Activated CD8-positive, alpha-beta memory T cell treated with anti-CD3 and anti-CD28 coated beads, Interleukin-2, amount 50 U/mL, for 48 hours (primary cell): ENCODE results near the gene MMP28.

Experiments
- DNase-seq: peaks from one replicate; pipeline ENCODE4 v3.0.0-alpha.2; 2020

Gene MMP28

DNA sequence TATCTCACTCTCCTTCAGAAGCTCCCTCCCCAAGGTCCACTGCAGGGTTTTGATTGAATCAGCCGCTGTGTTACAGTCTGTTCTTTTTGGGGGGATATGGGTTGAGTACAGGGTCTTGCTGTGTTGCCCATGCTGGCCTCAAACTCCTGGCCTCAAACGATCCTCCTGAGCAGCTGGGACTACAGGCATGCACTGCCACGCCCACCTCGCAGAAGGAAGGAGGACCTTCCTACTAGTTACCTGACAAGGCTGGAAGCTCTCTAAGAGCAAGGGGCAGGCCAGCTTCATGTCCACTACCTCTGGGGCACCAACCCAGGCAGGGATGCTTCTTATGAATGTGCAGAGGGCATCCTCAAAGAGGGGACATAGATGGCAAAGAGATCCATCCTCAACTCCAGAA, 1.9 kb upstream of the MMP28 start:
- no peak for DNase-seq

DNA sequence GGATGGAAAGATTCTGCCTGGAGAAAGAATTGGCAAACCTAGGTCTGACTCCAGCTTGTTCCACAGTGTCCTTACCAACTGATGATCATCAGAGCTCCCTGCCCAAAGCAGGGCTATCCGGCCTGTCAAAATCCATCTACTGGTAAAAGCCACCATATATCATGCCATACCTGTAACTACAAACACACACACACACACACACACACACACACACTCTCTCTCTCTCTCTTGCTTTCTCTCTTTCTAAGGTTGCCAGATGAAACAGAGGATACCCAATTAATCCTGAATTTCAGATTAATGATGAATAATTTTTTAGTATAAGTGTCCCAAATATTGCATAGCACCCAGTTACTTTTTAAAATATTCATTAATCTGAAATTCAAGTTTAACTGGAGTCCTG, 1.5 kb upstream of the MMP28 start:
- DNase-seq: no peak

- DNase-seq: no peak
Measured at GRCh38 chr17:35795871-35796265, 427 bp upstream of the MMP28 start.

DNA sequence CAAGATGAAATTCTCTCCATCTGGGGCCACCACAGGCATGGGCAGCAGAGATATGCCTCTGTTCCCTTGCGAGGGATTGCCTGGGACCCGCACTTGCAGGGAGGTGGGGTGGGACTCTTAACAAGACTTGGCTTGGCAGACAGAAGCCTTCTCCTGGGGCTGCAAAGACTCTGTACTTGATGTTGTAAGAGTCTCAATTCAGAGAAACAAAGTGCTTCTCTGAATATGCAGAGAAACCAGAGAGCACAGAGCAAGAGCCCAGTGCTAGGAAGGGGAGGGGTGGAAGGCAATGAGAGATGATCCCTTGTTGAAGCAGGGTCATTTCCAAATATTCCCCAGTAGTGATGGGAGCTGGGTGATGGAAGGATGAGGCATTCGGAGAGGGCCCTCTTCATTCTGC, 2.2 kb downstream of the MMP28 start:
- DNase-seq: no peak

DNA sequence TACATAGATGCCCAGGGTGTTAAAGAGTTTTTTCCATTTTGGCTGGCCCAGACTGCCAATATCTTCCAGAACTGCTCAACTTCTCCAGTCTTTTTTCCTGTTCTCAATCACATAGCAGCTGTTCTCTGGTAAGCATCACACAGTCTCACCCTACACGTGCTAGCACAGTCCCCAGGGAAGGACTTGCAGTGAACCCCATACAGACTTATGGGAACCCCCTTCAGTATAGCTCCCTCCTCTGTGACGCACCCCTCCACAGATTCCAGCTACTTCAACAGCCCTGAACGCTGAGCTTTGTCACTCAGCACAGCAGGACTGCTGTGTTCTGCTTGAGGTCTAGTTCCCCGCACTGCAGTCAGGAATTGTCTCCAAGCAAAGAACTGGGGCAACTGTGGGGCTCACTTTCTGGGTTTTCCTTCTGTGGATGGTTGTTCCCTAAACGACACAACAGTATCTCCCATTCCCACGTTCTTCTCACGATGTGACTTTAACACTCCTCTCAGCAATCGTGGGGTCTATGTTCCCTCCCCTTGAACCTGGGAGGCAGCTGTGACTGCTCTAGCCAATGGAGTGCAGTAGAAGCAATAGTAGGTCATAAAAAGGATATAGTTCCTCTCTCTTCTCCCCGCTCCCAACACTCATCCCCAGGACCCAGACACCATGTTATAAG, 3.6 kb downstream of the MMP28 start:
- DNase-seq: no peak

- no peak for DNase-seq
Measured at GRCh38 chr17:35790841-35791240, 4.6 kb downstream of the MMP28 start.

GRCh38 chr17:35788477-35789368, 6.7 kb downstream of the MMP28 start:
- no peak for DNase-seq

GRCh38 chr17:35786941-35787432, 8.5 kb downstream of the MMP28 start:
- no peak for DNase-seq

GRCh38 chr17:35784895-35785294, 10.5 kb downstream of the MMP28 start:
- no peak for DNase-seq

- no peak for DNase-seq
Measured at GRCh38 chr17:35780950-35781349, 14.5 kb downstream of the MMP28 start.

GRCh38 chr17:35778641-35779196, 16.7 kb downstream of the MMP28 start:
- DNase-seq: no peak

GRCh38 chr17:35775583-35775982, 19.9 kb downstream of the MMP28 start:
- no peak for DNase-seq

DNA sequence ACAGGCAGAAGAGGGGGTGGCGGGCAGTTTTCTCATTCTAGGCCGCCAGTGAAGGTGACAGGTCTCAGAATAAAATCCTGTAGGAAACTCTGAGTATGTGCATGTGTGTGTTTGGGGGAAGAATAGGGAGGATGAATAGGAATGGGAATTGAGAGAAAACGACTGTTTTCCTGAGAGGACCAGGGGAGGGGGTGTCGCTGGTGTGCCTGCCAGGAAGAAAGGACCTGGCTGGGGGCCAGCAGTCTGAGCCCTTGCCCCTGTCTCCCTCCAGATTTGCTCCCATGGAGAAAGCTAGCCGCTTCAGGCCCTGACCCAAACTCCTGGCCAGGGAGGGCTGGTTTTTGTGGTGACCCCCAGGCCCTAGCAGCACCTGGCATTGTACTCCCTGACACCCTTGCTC, 20.4 kb downstream of the MMP28 start:
- no peak for DNase-seq

DNA sequence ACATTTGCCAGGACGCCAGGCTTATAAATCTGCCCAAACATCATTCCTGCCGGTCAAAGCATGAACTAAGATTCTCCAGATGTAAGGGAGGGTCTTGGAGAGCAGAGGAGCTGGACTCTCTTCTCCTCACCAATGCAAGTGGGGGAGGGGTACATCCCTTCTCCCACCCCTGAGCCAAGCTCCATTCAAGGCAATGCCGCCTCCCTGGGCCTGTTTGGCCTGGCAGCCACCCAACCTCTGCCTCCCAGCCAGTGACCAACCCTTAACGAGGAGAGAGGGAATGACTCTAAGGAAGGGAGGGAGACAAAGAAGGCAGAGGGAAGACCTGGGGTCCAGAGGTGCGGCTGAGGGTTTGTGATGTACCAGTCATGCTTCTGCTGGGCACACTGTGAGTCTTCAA, 20.9 kb downstream of the MMP28 start:
- no peak for DNase-seq

DNA sequence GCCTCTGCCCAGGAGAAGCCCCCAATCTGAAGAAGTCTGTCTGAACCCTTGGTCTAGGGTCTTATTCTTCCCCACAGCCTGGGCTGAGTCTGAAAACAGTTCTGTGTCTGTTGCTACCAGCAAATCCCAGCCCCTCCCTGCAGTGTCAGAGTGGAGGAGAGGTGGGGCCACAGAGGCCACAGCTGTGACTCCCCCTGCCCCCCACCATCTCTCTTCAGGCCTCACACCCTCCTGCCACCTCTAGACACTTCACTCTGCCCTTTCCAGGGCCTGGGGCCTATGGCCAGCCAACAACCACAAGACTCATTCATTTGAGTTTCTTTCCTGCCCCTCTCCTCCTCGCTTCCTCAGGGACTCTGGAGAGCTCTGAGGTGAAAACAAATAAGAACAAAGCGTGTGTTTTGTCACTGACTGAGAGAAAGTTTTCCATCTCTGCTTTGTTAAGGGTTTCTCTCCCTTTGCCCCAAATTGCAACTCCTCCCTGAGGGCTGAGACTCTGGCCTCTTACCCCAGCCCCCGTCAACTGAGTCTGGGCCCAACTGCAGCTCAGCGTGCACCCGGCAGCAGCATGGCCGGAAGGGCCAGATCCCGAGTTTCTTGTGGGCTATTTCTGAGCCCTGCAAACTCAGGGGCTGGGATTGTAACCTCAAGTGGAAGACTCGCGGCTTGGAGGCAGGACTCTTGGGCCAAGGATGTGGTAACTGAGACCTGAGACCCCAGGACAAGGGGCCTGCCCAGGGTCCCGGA, 21.6 kb downstream of the MMP28 start:
- no peak for DNase-seq

DNA sequence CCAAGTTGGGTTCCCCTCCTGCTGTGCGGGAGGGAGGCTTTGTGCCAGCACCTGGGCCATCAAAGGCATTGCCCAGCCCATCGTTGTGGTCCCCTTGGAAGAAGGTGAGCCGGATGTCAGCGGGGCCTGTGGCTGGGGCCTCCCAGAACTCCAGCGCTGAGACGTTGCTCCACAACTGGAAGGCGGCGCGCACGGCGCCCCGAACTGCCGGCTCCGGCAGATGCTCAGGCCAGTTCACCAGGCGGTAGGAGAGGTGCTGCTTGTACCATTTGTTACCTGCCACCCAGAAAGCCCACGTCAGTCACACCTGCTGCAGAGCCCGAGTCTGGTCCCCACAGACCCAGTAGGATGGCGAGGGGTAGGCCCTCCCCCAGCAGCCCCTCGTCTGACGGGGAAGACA, 22.3 kb downstream of the MMP28 start:
- no peak for DNase-seq

- DNase-seq: no peak
Measured at GRCh38 chr17:35769895-35770486, 25.4 kb downstream of the MMP28 start.

DNA sequence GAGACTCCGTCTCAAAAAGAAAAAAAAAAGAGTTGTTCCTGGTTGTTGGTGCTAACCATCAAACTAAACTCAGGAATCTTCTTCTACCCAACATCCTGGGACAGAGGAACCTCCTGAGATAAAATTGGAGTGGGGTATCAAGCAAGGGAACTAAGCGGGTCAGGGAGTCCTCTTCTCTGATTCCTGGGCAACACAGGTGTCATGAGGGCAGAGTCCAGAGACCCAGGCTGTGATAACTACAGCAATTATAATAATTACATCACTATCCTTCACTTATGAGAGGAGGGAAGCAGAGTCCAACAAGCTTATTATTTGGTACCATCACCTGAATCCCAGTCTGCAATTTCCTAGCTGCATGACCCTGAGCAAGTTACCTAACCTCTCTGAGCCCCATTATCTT, 26.6 kb downstream of the MMP28 start:
- no peak for DNase-seq

DNA sequence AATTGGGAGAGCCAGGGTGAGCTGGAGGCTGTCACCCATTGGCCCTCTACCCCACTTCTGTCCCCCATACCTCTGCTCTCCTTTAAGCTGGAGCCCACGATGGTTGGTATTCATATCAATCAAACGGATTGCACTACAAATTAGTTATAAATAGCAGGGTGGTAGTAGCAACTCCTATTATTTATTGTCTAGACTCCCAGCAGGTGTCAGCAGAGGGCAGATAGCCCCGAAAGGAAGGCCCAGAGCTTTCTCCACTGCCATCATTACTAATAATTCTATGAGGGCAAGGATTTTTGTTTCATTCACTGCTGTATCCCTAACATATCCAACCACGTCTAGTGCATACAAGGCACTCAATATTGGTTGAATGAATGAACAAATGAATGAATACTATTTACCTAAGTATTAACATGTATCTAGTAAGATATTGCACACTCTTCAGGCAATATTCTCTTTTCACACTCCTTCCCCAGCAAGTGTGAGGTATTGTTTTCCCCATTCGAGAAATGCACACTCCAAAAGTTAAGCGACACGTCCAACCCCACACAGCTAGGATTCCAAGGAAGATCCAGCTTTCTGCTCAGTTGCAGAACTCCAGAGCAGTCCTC, 28.4 kb downstream of the MMP28 start:
- DNase-seq: no peak

DNA sequence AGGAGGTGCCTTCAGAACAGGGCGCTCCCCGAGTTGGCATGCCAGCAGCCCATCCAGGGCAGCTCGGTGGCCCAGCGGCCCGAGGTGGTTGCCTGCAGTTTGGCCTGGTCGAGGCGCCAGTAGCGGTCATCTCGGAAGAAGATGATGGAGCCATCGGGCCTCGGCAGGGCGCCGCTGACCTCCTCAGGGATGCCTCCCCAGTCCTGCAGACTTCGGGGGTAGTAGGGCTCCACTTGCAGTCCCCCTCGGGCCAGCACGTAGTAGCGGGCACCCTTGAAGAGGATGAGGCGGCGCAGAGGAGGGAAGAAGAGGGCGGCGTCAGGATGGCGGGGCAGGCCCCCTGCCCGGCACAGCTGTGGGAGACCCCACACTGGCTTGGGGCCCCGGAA, 29.0 kb downstream of the MMP28 start:
- no peak for DNase-seq

- no peak for DNase-seq
Measured at GRCh38 chr17:35765756-35766488, 29.5 kb downstream of the MMP28 start.
